ENCODE data around the gene HCN1.

HCN1 gene

GRCh38 chr5:45279109-45279508, 417.1 kb downstream of the HCN1 start:
- no peak for DNase-seq

DNA sequence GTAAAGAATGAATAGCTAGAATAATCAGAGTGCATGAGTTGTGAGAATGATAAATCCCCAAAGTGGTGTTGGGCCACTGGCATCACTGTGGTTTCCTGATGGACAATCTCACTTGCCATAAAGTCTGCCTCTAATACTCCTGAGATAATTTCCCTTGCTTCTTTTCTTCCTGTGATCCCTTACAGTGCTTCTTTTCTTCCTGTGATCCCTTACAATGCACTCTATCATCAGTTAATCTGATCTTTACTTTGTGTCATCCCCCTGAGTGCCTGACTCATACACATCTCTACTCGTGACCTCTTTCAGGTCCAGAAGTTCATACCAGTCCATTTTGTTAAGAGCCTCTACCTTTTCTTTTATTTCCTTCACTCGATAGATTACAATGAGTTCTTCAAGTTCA, 418.3 kb downstream of the HCN1 start:
- DNase-seq, result no peak

DNA sequence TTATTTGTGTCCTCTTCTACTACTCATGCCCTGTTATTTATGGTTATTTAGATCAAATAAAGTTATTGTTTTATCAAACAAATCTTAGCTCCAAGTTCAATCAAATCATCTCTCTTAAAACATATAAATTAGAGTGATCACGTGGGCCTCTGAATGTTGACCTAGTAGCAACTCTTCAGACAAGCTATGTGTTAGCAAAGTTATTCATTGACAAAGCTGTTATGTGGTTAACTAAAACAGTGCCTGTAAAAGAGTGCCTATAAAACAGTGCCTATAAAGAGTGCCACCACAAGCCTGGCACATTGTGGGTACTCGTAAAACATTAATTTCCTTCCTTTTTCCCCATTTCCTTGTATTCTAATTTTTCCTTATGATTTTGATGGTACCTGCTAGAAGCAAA, 421.9 kb downstream of the HCN1 start:
- no peak for DNase-seq

DNA sequence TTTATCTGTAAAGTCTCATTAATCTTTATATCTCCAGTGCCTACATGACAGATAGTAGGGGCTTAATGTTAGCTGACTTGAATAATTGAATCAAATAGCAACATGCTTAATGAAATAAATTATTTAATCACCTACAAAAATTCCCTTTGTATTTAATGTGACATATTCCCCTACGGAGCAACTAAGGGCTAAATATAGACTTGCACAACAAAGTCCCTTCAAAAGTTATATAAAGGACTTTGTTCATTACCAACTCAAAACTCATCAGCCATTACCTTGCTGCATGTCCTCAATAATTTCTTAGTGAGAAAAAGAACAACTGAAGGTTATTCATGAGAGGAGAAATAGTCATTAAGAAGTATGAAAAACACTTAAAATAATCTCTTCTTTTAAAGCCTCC, 424.6 kb downstream of the HCN1 start:
- no peak for DNase-seq

DNA sequence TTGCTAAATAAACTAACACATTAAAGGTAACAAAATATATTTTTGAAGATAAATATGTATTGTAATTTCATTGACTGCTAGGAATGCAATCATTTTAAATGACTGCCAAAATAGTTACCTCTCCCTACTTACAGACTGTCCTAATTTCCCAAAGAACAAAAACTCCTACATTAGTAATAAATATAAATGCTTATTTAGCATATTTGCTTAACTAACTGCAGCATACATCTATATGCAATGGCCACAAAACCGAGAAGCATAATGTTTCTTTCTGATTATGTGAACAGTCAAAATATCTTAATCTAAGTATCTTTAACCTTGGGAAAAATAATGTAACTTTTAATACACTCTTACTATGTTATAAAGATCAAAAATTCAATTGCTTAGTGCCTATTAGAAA, 431.7 kb downstream of the HCN1 start:
- no peak for DNase-seq

GRCh38 chr5:45262061-45262590, 434.1 kb downstream of the HCN1 start:
- DNase-seq, result no peak

- no peak for DNase-seq
Observed at GRCh38 chr5:45261125-45261524, 435.1 kb downstream of the HCN1 start.

GRCh38 chr5:45260292-45260691, 435.9 kb downstream of the HCN1 start:
- no peak for DNase-seq

DNA sequence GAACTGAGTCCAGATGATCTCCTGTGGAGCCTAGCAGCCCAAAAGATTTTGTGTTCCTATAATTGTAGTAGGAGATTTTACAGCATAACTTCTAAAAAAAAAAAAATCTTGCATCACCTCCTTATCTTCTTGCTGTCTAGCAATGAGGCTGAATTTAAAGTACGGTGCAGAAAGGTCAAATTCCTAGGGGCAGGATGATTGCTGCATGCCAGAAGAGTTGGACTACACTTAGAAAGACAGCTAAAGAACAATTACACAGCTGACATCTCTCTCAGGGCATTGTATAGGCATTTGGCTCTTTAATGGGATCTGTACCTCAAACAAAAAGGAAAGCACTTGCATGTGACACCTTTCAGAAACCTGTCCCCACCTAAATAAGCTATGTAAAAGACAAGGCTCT, 443.2 kb downstream of the HCN1 start:
- peak; percentile 76 for DNase-seq

DNA sequence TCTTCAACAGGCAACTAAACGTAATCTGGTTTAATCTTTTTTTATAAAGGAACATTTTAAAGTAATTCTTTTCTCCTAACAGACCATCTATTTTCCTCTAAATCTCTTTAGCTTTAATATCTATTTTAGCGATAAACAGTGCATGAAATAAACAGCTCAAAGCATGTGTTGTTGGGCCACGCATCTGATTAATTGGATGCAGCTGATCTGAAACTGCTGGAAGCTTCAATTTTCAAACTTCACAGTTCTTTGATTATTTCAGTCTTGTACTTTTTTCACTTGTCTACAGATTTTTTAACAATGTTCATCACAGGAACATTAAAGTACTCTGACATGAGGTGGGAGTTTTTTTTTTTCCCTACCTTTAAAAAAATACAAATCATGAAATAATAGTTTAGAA, 443.6 kb downstream of the HCN1 start:
- no peak for DNase-seq

DNA sequence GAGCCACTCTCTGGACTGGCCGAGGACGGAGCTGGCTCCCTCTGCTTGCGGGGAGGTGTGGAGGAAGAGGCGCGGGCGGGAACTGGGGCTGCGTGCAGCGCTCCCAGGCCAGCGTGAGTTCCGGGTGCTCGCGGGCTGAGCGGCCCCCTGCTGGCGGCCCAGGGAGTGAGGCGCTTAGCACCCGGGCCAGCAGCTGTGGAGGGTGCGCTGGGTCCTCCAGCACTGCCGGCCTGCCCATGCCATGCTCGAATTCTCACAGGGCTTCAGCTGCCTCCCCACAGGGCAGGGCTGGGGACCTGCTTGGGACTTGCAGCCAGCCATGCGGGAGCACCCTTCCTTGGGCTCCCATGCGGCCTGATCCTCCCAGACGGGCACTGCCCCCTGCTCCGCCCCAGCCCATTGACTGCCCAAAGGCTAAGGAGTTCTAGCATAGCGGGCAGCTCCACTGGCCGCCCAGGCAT, 470.6 kb downstream of the HCN1 start:
- no peak for DNase-seq

- no peak for DNase-seq
Observed at GRCh38 chr5:45205403-45205961, 490.7 kb downstream of the HCN1 start.
